Inferior parietal cortex (tissue), 1 donor: ENCODE results near the gene UBASH3A.
"Not testable (repeated sequence)": the region's sequence is repeated elsewhere in the genome, so short reads cannot be mapped to it uniquely, and the experiment has no call there.

Source experiments
- DNase-seq: peaks from one replicate; pipeline ENCODE4 v3.0.0-alpha.2; 2016; ENCODE audit errors: extremely low spot score

The UBASH3A gene

GRCh38 chr21:42468491-42469131, 64.9 kb downstream of the UBASH3A start:
- no peak for DNase-seq

GRCh38 chr21:42469272-42469671, 65.6 kb downstream of the UBASH3A start:
- DNase-seq, result no peak

- DNase-seq, result not testable (repeated sequence)
Observed at GRCh38 chr21:42469726-42470125, 66.0 kb downstream of the UBASH3A start.

GRCh38 chr21:42471206-42471605, 67.5 kb downstream of the UBASH3A start:
- no peak for DNase-seq

- DNase-seq, result no peak
Observed at GRCh38 chr21:42471716-42472330, 68.1 kb downstream of the UBASH3A start.

- no peak for DNase-seq
Observed at GRCh38 chr21:42472521-42472920, 68.8 kb downstream of the UBASH3A start.

- no peak for DNase-seq
Observed at GRCh38 chr21:42473498-42474042, 69.9 kb downstream of the UBASH3A start.

GRCh38 chr21:42474043-42474831, 70.5 kb downstream of the UBASH3A start:
- no peak for DNase-seq

- DNase-seq, result no peak
Observed at GRCh38 chr21:42475036-42475435, 71.3 kb downstream of the UBASH3A start.

- DNase-seq, result no peak
Observed at GRCh38 chr21:42475526-42476387, 72.1 kb downstream of the UBASH3A start.

- DNase-seq, result no peak
Observed at GRCh38 chr21:42476388-42477331, 73.0 kb downstream of the UBASH3A start.

GRCh38 chr21:42478504-42478903, 74.8 kb downstream of the UBASH3A start:
- DNase-seq, result no peak

GRCh38 chr21:42479582-42479981, 75.9 kb downstream of the UBASH3A start:
- no peak for DNase-seq

GRCh38 chr21:42480736-42481135, 77.0 kb downstream of the UBASH3A start:
- no peak for DNase-seq

GRCh38 chr21:42481169-42481568, 77.5 kb downstream of the UBASH3A start:
- no peak for DNase-seq

- no peak for DNase-seq
Observed at GRCh38 chr21:42484966-42485365, 81.3 kb downstream of the UBASH3A start.

GRCh38 chr21:42486072-42486471, 82.4 kb downstream of the UBASH3A start:
- DNase-seq, result no peak

GRCh38 chr21:42486531-42486930, 82.8 kb downstream of the UBASH3A start:
- DNase-seq, result no peak

GRCh38 chr21:42489006-42489563, 85.4 kb downstream of the UBASH3A start:
- no peak for DNase-seq

- no peak for DNase-seq
Observed at GRCh38 chr21:42489991-42490390, 86.3 kb downstream of the UBASH3A start.
